NCI-H460 (cell line): Measurements from ENCODE around the gene CHMP4B. TPM values are rescaled to one million over a fixed set of nuclear protein-coding genes. Genes with fewer than 3 reads are reported as not detected.
"Not testable (repeated sequence)": the region's sequence is repeated elsewhere in the genome, so short reads cannot be mapped to it uniquely, and the experiment has no call there.

ENCODE experiments used
- DNase-seq: peaks from one replicate; pipeline ENCODE4 v3.0.0-alpha.2; 2016; ENCODE audit warnings: low read depth; ENCODE audit errors: extremely low read depth
- total RNA-seq: library from RNA; depleted of rRNA; stranded (reverse); fragments of >200 nt; shearing (Covaris generic); gene quantifications from 2 replicates; pipeline ENCODE4 v1.2.3, GENCODE V29; 2014

CHMP4B gene
- total RNA-seq, 1 experiment from 2014 or later, result 26.6 TPM

GRCh38 chr20:33789109-33789857 is 21.9 kb upstream of the CHMP4B start:
- DNase-seq, result no peak

GRCh38 chr20:33789858-33790182 is 21.3 kb upstream of the CHMP4B start:
- no peak for DNase-seq

- no peak for DNase-seq
These were observed 20.6 kb upstream of the CHMP4B start for GRCh38 chr20:33790566-33790965.

- DNase-seq, result no peak
These were observed 20.1 kb upstream of the CHMP4B start for GRCh38 chr20:33791021-33791420.

GRCh38 chr20:33791540-33791939 is 19.6 kb upstream of the CHMP4B start:
- no peak for DNase-seq

- no peak for DNase-seq
These were observed 19.1 kb upstream of the CHMP4B start for GRCh38 chr20:33791959-33792597.

- DNase-seq, result not testable (repeated sequence)
These were observed 18.6 kb upstream of the CHMP4B start for GRCh38 chr20:33792598-33792989.

GRCh38 chr20:33793011-33793931 is 17.9 kb upstream of the CHMP4B start:
- no peak for DNase-seq

GRCh38 chr20:33796263-33796906 is 14.8 kb upstream of the CHMP4B start:
- no peak for DNase-seq

- no peak for DNase-seq
These were observed 14.1 kb upstream of the CHMP4B start for GRCh38 chr20:33796907-33797544.

- no peak for DNase-seq
These were observed 12.7 kb upstream of the CHMP4B start for GRCh38 chr20:33798444-33798843.

- no peak for DNase-seq
These were observed 7.2 kb upstream of the CHMP4B start for GRCh38 chr20:33803921-33804337.

GRCh38 chr20:33808388-33808787 is 2.8 kb upstream of the CHMP4B start:
- DNase-seq, result no peak

- no peak for DNase-seq
These were observed 889 bp upstream of the CHMP4B start for GRCh38 chr20:33810259-33810658.

- DNase-seq, result no peak
These were observed 616 bp downstream of the CHMP4B start for GRCh38 chr20:33811776-33812151.

GRCh38 chr20:33812152-33812849 is 1.2 kb downstream of the CHMP4B start:
- DNase-seq, result peak; percentile 61

- no peak for DNase-seq
These were observed 1.8 kb downstream of the CHMP4B start for GRCh38 chr20:33812908-33813462.

- no peak for DNase-seq
These were observed 3.1 kb downstream of the CHMP4B start for GRCh38 chr20:33814238-33814712.

- DNase-seq, result no peak
These were observed 4.5 kb downstream of the CHMP4B start for GRCh38 chr20:33815671-33816070.
